Stimulated activated CD8-positive, alpha-beta memory T cell treated with anti-CD3 and anti-CD28 coated beads, Interleukin-15, amount 100 ng/mL, for 48 hours (primary cell): ENCODE data around the gene LDLRAD4.

Source experiments
- DNase-seq, 2 donors: peaks; one replicate each; pipeline ENCODE4 v3.0.0-alpha.2; 2020; ENCODE audit warnings: low read depth in 2 of 2

LDLRAD4 gene

DNA sequence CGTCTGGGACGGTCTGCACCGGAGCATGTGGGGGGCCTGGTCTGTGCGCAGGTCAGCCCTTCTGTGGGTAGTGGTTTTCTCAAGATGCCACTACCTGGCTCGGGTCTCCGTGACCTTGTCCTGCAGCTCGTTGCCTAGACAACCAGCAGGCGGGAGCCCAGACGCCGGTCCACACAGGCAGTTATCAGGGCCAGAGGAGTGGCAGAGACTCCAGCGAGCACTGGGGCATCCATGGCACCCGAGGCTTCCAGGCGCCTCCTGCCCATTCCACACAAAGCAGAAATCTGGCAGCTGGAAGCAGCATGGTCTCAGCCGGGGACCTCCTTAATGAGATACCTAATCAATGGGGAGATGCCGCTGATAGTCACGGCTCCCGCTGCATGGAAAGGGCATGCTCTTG lies 351.7 kb downstream of the LDLRAD4 start:
- no peak for DNase-seq

DNA sequence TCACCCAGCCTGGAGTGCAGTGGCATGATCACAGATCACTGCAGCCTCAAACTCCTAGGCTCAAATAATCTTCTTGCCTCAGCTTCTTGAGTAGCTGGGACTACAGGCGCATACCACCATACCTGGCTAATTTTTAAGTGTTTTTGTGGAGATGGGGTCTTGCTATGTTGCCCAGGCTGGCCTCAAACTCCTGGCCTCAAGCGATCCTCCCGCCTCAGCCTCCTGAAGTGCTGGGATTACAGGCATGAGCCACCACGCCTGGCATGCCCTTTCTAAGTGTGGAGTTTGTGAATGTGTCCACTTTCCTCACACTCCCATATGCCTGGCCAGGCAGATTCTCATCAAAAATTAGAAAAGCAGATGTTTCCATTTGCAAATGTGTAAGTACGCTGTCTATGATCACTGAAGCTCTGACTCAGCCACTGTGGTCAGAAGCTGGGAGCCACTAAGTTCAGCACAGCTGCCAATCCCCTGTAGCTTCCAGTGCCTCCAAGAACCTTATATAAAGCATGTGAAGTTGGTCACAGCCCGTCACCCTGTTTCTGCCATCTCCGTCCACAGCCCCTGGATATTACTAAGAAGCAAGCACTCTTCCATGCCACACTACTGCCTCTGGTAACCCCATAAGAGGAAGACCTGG lies 352.4 kb downstream of the LDLRAD4 start:
- peak in 1 of 2 donors; percentile 41 for DNase-seq

GRCh38 chr18:13572148-13572547 lies 353.6 kb downstream of the LDLRAD4 start:
- no peak for DNase-seq

- DNase-seq = no peak
These were observed 354.2 kb downstream of the LDLRAD4 start for GRCh38 chr18:13572721-13573120.

DNA sequence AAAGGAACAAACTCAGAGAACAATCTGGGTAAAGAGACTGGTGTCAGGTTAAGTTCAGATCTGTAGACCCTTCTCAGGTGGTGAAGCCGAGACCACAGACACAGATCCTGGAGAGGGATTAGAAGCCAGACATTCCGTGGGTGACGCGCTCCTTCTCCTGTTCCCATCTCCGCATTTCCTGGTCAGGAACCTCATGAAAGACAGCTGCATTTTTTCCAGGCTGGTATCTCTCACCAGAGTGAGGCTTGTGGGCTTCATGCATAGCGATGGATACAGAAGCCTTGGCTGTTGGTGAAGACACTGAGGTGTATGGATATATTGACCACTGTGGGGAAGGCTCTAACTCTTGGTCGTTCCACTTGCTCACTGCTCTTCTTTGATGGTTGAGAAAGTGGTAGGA lies 355.2 kb downstream of the LDLRAD4 start:
- DNase-seq = no peak

DNA sequence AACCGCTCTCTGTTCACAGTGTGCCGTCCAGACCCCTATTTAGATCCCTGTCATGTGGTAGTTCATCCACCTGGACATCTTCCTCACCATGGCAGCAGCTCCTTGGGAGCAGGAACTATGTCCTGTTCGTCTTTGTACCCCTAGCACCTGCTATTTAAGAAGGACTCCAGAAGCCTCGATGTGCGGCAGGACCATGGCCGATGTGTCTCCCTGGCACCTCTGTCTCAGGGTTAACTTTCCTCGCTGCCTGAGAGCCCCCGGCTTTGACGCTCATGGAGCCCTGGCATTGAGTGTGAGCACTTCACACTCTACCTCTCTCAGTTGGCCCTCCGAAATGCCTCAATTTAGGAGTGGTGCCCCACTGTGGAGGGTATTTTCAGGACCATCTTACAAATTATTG lies 355.8 kb downstream of the LDLRAD4 start:
- no peak for DNase-seq

- no peak for DNase-seq
These were observed 356.2 kb downstream of the LDLRAD4 start for GRCh38 chr18:13574761-13575160.

DNA sequence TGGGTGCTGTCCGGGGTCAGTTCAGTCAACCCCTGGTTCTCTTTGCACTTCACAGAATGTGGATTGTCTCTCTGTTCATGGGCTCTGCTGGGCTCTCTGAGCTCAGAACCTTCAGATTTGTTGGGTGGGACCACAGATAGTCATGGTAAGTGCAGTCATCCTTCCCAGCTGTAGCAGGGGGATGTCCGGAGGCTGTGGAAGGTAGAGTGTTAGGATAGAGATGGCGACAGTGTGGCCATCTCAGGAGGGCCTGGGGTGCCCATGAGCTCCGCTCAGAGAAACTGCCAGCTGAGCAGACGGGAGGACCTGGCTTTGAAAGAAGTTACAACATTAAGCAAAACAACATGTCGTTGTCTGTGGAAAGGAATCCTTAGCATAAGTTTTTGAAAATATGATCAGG lies 358.0 kb downstream of the LDLRAD4 start:
- no peak for DNase-seq

DNA sequence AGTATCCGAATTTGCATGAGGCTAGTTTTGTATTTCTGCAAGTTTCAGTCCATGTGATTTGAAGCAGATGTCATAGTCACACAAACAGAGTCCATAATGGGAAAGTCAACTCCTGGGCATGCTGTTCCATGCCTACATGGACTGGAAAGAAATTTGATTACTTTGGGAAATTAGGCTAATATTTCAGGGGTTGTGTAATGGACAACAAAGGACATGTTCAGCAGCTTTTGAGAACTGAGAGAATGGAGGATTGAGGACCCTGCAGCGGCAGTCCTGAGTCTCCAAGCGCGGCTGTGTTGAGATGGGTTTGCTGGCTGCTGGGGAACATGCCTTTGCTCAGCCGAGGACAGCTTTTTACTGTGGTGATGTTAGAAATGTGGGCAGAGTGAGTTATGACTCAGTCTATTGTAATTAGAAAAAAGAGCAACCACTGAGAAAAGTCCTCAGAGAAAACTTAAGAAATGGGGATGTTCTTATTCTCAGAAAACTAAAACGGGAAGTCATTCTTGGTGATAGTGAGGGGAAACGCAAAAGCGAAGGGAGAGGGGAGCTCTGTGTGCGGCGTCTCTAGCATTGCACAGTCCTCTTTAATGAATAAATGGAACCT lies 358.6 kb downstream of the LDLRAD4 start:
- DNase-seq = peak in 1 of 2 donors; percentile 41

- no peak for DNase-seq
These were observed 359.2 kb downstream of the LDLRAD4 start for GRCh38 chr18:13577781-13578180.

- DNase-seq = no peak
These were observed 359.8 kb downstream of the LDLRAD4 start for GRCh38 chr18:13578400-13578799.

- DNase-seq = no peak
These were observed 361.3 kb downstream of the LDLRAD4 start for GRCh38 chr18:13579874-13580273.

DNA sequence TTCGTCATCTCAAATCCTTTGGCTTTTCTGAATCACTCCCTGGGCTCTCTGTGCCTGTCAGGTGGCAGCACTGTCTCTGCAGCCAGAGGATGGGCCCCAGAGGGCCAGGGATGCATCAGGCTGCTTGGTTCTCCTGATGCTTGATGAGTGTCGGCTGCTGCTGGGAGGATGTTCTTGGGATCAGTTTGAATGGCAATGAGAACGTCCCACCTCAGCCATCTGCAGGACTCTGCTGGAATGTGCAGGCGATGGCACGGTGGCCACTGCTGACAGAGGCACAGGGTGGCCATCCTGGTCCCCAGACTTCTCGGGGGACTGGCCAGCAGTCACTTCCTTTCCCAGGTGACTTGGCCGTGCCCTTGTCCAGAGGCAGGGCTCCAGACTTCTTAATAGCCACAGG lies 361.8 kb downstream of the LDLRAD4 start:
- no peak for DNase-seq

GRCh38 chr18:13580991-13581390 lies 362.4 kb downstream of the LDLRAD4 start:
- no peak for DNase-seq

GRCh38 chr18:13581496-13582177 lies 363.1 kb downstream of the LDLRAD4 start:
- DNase-seq = no peak

- no peak for DNase-seq
These were observed 363.7 kb downstream of the LDLRAD4 start for GRCh38 chr18:13582178-13582670.

DNA sequence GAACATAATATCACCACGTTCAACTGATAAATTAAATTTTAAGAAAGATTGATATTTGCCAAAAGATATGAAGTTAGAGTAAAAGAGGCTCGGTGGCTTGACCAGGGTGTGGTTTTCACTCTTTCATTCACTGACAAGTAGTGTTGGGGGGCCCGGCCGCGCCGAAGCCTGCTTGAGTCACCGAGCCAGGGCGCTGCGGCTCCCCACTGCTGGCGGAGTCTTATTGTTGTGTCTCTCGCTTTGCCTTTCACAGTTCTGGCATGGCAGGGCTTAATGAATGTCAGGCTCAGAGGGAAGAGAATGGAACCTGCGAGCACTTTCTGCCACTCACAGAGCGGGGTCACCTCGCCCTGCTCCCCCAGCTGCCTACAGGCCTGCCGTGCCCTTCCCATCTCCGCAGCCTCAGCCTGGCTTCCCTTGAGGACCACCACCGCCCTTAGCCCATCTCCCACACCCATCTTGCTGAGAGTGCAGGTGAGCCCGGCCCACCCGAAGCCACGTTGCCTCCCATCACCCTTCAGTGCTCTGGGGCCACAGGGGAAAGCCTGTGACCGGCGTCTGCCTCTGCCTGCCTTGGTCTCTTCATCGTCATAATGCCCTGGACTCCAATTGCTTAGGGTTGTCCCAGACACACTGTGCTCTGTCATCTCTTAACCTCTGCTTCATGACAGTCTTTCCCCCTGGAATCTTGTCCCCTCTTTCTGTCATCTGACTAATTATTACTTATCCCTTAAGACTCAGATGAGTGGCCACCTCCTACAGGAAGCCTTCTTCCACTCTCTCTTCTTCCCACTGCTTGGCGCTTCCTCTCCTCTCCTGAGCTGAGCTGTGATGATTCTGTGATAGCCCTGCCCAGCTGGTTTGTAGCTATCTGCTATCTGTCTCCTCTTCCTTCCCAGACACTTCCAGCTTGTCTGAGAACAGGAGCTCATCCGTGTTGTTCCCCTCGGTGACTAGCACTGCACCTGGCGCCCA lies 365.3 kb downstream of the LDLRAD4 start:
- no peak for DNase-seq

DNA sequence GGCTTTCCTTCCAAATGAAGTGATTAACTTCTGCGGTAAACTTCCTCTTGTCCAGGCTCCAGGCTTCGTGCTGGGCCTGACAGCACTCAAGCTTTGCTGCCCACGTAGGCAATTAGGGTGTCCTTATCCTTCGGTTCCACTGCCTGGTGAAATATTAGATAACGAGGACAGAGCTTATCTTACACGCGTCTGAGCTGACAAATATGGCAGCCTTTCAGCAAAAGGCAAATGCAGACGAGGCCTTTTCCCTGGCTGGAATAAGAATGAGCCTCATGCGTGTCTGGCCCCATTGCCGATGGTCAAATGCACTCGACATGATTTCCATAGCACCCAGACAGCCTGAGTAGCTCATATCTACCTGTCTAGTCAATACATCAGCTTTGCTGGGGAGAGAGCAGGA lies 366.3 kb downstream of the LDLRAD4 start:
- DNase-seq = no peak

- no peak for DNase-seq
These were observed 367.0 kb downstream of the LDLRAD4 start for GRCh38 chr18:13585379-13586153.

GRCh38 chr18:13587001-13587400 lies 368.4 kb downstream of the LDLRAD4 start:
- DNase-seq = no peak

DNA sequence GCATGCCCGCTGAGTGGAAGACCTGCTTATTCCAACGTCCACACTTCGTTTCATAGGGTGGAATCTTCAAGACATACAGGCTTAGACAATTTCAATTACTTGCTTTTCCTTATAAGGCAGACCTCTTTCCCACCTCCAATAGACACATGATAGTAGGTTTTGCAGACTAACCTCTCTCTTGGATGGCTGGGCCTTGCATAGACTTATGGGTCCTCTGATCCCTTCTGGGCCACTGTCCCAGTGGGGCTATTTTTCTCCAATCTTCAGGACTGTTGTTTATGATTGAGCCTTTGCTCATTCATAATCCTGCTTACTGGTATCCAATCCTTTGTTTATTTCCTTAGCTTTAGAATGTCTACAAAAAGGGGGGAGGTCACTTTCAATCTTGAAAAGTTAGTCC lies 368.9 kb downstream of the LDLRAD4 start:
- DNase-seq = no peak
